GM04504 (cell line): Measurements from ENCODE around the gene FAT1.
"Not testable (repeated sequence)": the region's sequence is repeated elsewhere in the genome, so short reads cannot be mapped to it uniquely, and the experiment has no call there.

Experiments used
- DNase-seq: peaks from one replicate; pipeline ENCODE4 v3.0.0-alpha.2; 2012; ENCODE audit warnings: low read depth

The FAT1 gene, protein sequence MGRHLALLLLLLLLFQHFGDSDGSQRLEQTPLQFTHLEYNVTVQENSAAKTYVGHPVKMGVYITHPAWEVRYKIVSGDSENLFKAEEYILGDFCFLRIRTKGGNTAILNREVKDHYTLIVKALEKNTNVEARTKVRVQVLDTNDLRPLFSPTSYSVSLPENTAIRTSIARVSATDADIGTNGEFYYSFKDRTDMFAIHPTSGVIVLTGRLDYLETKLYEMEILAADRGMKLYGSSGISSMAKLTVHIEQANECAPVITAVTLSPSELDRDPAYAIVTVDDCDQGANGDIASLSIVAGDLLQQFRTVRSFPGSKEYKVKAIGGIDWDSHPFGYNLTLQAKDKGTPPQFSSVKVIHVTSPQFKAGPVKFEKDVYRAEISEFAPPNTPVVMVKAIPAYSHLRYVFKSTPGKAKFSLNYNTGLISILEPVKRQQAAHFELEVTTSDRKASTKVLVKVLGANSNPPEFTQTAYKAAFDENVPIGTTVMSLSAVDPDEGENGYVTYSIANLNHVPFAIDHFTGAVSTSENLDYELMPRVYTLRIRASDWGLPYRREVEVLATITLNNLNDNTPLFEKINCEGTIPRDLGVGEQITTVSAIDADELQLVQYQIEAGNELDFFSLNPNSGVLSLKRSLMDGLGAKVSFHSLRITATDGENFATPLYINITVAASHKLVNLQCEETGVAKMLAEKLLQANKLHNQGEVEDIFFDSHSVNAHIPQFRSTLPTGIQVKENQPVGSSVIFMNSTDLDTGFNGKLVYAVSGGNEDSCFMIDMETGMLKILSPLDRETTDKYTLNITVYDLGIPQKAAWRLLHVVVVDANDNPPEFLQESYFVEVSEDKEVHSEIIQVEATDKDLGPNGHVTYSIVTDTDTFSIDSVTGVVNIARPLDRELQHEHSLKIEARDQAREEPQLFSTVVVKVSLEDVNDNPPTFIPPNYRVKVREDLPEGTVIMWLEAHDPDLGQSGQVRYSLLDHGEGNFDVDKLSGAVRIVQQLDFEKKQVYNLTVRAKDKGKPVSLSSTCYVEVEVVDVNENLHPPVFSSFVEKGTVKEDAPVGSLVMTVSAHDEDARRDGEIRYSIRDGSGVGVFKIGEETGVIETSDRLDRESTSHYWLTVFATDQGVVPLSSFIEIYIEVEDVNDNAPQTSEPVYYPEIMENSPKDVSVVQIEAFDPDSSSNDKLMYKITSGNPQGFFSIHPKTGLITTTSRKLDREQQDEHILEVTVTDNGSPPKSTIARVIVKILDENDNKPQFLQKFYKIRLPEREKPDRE (N-terminal part only)

DNA sequence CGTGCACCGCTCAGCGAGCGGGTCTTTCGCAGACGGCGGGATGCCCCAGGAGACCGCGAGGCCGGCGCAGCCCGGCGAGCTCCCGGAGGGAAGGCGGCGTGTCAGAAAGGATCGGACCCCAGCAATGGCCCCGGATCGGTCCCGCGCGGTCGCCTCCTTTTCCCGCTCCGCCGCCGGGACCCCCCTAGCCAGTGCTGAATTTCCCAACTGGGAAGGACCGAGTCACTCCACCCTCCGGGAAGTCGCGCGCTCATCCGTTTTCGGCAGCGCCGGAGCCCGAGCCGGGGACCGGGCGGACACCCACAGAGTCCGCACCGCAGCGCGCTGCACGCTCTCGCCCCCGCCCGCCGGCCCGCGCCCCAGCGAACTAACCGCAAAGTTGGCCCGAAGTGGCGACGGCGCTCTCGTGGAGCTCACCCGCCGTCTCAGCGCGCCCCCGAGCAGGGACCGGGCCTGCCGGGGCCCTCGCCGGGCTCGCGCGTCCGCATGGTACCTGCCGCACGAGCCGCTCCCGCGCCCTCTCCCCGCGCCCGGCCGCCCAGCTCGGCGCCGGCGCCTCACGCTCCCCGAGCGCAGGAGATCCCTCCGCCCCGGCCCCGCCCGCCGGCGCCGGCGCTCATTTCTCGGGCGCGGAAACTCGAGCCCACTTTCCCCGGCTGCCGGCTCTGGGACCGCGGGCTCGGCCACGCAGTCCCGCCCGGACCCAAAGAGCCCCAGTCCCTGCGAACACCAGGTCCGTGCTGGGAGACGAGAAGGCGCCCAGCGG lies at the start of gene FAT1:
Gene FAT1 (minus strand): TSS at position 565 of the 766 bp plus-strand sequence. CDS start 14,029 bp downstream, outside the sequence.
- DNase-seq, result no peak

GRCh38 chr4:186772936-186773487 lies 49.4 kb upstream of the FAT1 start:
- no peak for DNase-seq

DNA sequence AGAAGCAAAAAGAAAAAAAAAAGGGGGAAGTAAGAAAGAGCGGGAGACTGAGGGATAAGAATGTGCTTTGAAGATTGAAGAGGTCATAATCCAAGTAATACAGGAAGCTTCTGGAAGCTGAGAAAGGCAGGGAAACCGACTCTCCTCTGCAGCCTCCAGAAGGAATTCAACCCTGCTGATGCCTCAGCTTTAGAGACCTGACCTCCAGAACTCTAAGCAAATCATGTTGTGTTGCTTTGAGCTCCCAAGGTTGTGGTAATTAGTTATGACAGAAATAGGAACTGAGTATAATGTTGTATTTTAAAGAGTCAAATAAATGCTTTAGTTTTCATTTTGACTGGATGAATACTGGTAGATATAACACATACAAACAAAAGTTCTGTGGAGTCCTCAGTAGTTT lies 48.0 kb upstream of the FAT1 start:
- no peak for DNase-seq

- DNase-seq, result peak; percentile 44
Measured at GRCh38 chr4:186770481-186771175, 47.0 kb upstream of the FAT1 start.

GRCh38 chr4:186767794-186768193 lies 44.1 kb upstream of the FAT1 start:
- DNase-seq, result no peak

GRCh38 chr4:186765673-186766546 lies 42.3 kb upstream of the FAT1 start:
- no peak for DNase-seq

GRCh38 chr4:186765138-186765537 lies 41.5 kb upstream of the FAT1 start:
- peak; percentile 35 for DNase-seq

- DNase-seq, result no peak
Measured at GRCh38 chr4:186764457-186764856, 40.8 kb upstream of the FAT1 start.

DNA sequence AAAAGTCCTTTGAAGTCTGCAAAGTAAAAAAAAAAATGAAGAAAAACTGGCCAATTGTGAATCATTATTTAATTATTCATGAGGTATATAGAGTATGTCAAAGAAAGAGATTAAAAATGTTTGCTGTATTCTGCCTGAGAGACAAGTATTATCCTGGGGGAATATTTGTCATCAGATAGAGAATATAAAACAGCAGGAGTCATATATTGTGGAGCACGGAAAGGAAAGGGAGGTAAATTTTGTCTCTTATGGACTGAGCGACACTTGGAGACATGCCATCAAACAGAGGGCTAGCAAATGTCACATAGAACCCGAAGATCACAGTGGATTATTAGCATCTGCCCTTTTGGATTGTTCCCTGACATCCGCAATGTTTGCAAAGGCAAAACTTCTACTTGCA lies 39.2 kb upstream of the FAT1 start:
- DNase-seq, result no peak

DNA sequence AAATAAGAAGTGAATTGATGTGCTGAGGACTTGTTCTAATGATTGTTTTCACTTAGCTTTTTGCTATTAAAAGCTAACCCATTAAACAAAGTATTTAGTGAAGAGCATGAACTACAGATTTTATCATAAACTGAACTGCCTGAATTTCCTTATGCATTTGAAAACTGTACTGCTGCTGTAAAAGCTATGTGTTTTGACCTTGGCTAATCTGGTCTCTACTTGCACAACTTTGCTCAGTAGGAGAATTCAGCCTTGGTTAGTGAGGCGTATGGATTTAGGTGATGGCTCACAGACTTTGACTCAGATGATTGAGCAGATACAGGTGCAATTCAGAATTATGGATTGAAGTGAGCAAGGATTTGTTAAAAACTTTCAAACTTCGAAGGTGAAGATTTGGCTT lies 38.7 kb upstream of the FAT1 start:
- no peak for DNase-seq

GRCh38 chr4:186761956-186762355 lies 38.3 kb upstream of the FAT1 start:
- not testable (repeated sequence) for DNase-seq

DNA sequence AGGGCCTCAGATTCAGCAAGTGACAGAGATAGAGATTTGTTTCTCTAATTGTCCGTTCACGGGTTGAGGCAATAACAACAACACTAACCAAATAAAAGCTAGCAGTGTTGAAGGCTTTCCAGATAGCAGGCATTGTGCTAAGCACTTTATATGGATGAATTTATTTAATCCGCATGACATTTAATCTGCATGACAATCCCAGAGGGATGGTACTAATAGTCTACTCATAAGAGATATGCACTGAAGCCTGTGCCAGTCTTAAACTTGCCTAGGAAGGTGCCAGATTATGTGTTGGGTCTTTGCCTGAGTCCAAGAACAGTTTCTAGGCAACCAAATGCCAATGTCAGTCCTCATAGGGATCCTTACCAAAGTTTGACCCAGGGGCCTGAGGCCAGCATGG lies 37.7 kb upstream of the FAT1 start:
- DNase-seq, result no peak

GRCh38 chr4:186760576-186760975 lies 36.9 kb upstream of the FAT1 start:
- DNase-seq, result peak; percentile 74

- no peak for DNase-seq
Measured at GRCh38 chr4:186759990-186760389, 36.3 kb upstream of the FAT1 start.

- no peak for DNase-seq
Measured at GRCh38 chr4:186758929-186759682, 35.5 kb upstream of the FAT1 start.

DNA sequence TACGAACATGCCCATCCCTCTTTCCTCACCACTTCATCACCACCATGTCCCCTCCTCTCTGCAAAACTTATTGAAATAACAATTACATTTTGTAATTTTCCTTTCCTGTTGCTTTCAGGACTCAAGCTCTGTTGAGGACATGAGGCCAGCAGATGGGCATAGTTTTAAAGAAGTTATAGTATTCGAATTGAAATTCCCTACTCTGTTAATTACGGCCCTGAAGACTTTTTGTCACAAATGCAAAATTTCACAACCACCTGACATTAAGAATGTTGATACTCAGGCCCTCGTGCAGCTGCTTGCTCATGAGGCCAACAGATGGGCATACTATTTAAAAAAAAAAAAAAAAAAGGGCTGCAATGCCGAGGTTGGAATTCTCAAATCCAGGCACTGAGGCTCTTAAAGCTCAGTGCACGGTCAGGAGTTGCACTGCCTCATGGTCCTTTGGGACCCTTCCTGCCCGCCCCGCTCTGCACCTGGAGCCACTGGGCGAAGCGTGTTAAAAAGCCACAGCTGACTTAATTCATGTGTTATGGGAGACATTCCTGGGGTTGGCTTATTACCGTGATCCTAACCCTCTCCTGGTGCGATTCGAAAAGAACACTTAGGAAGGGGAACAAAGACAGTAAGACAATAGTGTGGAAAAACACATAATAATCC lies 34.2 kb upstream of the FAT1 start:
- peak; percentile 71 for DNase-seq

GRCh38 chr4:186756550-186756949 lies 32.9 kb upstream of the FAT1 start:
- not testable (repeated sequence) for DNase-seq
